Measurements from ENCODE around the gene SCFD2.
"Not testable (repeated sequence)": the region's sequence is repeated elsewhere in the genome, so short reads cannot be mapped to it uniquely, and the experiment has no call there.

The SCFD2 gene

GRCh38 chr4:53050361-53050774 lies 315.5 kb downstream of the SCFD2 start:
- peak; percentile 25 for DNase-seq (ENCODE audit: low read depth)

GRCh38 chr4:53049528-53049927 lies 316.3 kb downstream of the SCFD2 start:
- DNase-seq (ENCODE audit: low read depth) = no peak

GRCh38 chr4:53044651-53044960 lies 321.3 kb downstream of the SCFD2 start:
- no peak for DNase-seq (ENCODE audit: low read depth)

- DNase-seq (ENCODE audit: low read depth) = no peak
Observed at GRCh38 chr4:53043891-53044650, 321.8 kb downstream of the SCFD2 start.

- no peak for DNase-seq (ENCODE audit: low read depth)
Observed at GRCh38 chr4:53043055-53043454, 322.8 kb downstream of the SCFD2 start.

- DNase-seq (ENCODE audit: low read depth) = no peak
Observed at GRCh38 chr4:53040851-53041250, 325.0 kb downstream of the SCFD2 start.

GRCh38 chr4:53040459-53040815 lies 325.4 kb downstream of the SCFD2 start:
- peak; percentile 71 for DNase-seq (ENCODE audit: low read depth)

- DNase-seq (ENCODE audit: low read depth) = no peak
Observed at GRCh38 chr4:53039741-53040458, 326.0 kb downstream of the SCFD2 start.

GRCh38 chr4:53037892-53038291 lies 328.0 kb downstream of the SCFD2 start:
- no peak for DNase-seq (ENCODE audit: low read depth)

GRCh38 chr4:53032908-53033307 lies 333.0 kb downstream of the SCFD2 start:
- DNase-seq (ENCODE audit: low read depth) = not testable (repeated sequence)

GRCh38 chr4:53026233-53026632 lies 339.6 kb downstream of the SCFD2 start:
- peak; percentile 39 for DNase-seq (ENCODE audit: low read depth)

GRCh38 chr4:53023677-53024299 lies 342.1 kb downstream of the SCFD2 start:
- DNase-seq (ENCODE audit: low read depth) = no peak

GRCh38 chr4:53022513-53023100 lies 343.3 kb downstream of the SCFD2 start:
- no peak for DNase-seq (ENCODE audit: low read depth)

- DNase-seq (ENCODE audit: low read depth) = no peak
Observed at GRCh38 chr4:53021754-53022512, 343.9 kb downstream of the SCFD2 start.

GRCh38 chr4:53019485-53020382 lies 346.1 kb downstream of the SCFD2 start:
- DNase-seq (ENCODE audit: low read depth) = peak; percentile 91

GRCh38 chr4:53018471-53018870 lies 347.4 kb downstream of the SCFD2 start:
- DNase-seq (ENCODE audit: low read depth) = no peak

GRCh38 chr4:53016099-53016820 lies 349.6 kb downstream of the SCFD2 start:
- no peak for DNase-seq (ENCODE audit: low read depth)

- DNase-seq (ENCODE audit: low read depth) = peak; percentile 71
Observed at GRCh38 chr4:53015681-53016080, 350.2 kb downstream of the SCFD2 start.

GRCh38 chr4:53014881-53015280 lies 351.0 kb downstream of the SCFD2 start:
- no peak for DNase-seq (ENCODE audit: low read depth)
